COLO668 (cell line): Measurements from ENCODE around the gene CENPQ.

Source experiments
- DNase-seq: peaks from one replicate; lab custom pipeline; 2025; ENCODE audit not compliant: unreplicated experiment; lab: John Stamatoyannopoulos, UW

Gene CENPQ

DNA sequence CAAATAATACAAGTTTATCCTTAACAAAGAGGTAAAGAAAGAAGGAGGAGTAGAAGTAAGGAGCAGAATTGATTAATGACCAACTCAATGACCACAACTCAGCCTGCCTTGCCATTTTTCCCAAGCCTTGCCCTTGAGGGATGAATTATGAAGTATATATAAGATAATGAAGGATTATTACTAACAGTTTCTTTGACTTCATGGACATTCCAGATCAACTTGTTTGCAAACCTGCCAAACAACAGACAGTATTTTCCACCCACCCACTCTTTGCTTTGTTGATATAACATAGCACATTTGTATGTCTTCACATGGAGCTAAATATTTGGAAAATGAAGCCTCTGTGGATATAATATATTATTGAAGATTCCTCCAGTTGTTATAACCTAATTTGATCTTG, 77.4 kb downstream of the CENPQ start:
- DNase-seq: no peak

DNA sequence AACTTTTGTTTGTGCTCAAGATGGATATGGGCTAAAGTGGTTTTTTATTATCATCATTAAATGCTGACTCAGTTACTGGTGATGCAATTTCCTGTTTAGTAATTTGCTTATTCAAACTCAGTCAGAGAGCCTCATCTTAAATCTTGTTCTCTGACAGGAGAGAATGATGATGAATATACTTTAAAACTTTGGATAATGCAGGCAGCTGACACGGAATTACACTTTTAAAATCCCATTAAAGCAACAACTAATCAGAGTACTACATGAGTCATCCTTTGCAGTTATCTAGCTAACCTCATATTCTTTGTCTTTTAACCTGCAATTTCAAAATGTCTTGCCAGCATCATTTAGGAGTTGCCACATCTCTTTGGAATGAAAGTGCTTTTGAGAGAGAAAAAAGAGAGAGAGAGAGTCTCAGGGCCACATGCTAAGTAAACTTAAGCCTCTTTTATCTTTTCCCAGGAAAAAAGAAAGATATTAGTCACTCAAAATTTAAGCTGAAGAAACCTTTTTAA, 78.1 kb downstream of the CENPQ start:
- no peak for DNase-seq

DNA sequence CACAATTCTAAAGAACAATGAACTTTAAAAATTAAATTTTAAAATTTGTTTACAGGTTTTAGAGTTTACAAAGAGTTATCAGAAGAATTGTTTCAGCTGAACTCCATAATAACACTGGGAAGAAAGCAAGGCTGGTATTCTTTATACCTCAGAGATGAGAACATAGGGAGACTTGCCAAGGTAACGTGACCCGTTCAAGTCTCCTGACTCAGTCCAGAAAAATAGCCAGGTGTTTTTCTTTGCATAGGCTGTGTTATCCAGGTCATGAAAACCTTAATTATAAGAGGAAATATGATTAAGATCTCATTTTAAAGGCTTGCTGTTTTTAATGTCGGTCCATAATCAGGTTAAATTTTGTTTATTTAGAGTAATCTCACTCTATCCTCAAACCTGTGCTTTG, 78.8 kb downstream of the CENPQ start:
- no peak for DNase-seq
